ENCODE results near the gene URI1.

The URI1 gene

GRCh38 chr19:29939628-29940027 lies 2.4 kb upstream of the URI1 start:
- H3K4me3 ChIP-seq (ENCODE audit: low read depth, low read length) = no peak overlapping the region
- TF ChIP-seq, protein P1, sequence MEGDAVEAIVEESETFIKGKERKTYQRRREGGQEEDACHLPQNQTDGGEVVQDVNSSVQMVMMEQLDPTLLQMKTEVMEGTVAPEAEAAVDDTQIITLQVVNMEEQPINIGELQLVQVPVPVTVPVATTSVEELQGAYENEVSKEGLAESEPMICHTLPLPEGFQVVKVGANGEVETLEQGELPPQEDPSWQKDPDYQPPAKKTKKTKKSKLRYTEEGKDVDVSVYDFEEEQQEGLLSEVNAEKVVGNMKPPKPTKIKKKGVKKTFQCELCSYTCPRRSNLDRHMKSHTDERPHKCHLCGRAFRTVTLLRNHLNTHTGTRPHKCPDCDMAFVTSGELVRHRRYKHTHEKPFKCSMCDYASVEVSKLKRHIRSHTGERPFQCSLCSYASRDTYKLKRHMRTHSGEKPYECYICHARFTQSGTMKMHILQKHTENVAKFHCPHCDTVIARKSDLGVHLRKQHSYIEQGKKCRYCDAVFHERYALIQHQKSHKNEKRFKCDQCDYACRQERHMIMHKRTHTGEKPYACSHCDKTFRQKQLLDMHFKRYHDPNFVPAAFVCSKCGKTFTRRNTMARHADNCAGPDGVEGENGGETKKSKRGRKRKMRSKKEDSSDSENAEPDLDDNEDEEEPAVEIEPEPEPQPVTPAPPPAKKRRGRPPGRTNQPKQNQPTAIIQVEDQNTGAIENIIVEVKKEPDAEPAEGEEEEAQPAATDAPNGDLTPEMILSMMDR (IDR thresholded peaks at IDR 0.05; ENCODE audit: low read depth, low read length) = no peak
- DNase-seq (ENCODE audit: low read depth, low spot score) = no peak
- in situ Hi-C loops (cut with HindIII; ENCODE audit: low sequenced_read_pairs) = no loop called here

- TF ChIP-seq, protein P1 (IDR thresholded peaks at IDR 0.05; ENCODE audit: low read depth, low read length) = no peak
- H3K4me3 ChIP-seq (ENCODE audit: low read depth, low read length) = no peak overlapping the region
- no peak for DNase-seq (ENCODE audit: low read depth, low spot score)
- in situ Hi-C loops (cut with HindIII; ENCODE audit: low sequenced_read_pairs) = no loop called here
Measured at GRCh38 chr19:29940971-29941585, 961 bp upstream of the URI1 start.

DNA sequence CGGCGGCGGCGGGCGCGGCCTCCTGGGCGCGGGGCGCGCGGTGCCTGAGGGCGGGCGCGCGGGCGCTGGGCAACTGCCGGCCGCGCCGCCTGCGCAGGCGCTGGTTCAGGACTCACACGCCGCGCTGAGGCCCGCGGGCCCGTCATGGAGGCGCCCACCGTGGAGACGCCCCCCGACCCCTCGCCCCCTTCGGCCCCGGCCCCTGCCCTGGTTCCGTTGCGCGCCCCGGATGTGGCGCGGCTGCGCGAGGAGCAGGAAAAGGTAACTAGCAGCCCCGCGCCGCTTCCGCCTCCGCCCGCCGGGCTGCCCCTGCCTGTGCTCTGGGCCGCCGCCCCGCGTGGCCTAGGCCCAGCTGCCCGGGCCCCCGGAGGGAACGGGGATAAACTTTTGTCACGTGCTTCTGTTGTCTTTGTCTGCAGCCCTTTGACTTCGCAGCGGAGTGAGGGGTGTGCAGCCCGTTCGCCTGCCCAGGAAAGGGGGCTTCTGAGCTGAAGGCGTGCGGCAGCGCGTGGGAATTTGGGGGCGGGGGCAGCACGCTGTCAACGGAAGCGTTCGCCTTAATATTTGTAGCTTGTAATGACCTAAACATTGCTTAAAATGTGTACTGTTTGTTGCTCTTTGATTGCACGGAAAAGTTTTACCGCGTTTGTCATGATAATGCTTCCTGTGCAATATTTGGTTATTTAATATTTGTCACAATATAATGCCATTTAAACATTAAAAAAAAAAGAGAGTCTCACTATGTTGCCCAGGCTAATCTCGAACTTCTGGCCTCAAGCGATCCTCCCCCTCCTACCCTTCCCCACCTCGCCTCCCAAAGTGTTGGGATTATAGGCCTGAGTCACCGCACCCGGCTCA lies 594 bp downstream of the URI1 start:
- H3K4me3 ChIP-seq (ENCODE audit: low read depth, low read length) = peak overlapping the region; percentile 60
- TF ChIP-seq, protein P1 (IDR thresholded peaks at IDR 0.05; ENCODE audit: low read depth, low read length) = no peak
- peak; percentile 25 for DNase-seq (ENCODE audit: low read depth, low spot score)
- in situ Hi-C loops (cut with HindIII; ENCODE audit: low sequenced_read_pairs) = no loop called here

DNA sequence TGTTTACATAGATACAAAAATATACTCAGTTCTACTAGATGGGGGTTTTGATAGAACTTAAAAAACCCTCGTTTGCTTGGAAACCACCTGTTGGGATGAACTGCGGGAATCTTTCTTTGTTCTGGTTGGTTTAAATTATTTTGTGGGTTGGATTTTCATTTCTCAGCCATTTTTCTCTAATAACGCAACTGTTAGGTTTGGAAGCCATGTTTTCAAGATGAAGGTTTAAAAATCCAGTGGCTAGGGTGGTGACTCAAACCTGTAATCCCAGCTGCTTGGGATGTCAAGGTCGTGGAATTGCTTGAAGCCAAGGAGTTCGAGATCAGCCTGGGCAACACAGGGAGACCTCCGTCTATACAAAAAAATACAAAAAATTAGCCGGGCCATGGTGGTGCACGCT lies 1.6 kb downstream of the URI1 start:
- in situ Hi-C loops (cut with HindIII; ENCODE audit: low sequenced_read_pairs) = no loop called here
- no peak overlapping the region for H3K4me3 ChIP-seq (ENCODE audit: low read depth, low read length)
- DNase-seq (ENCODE audit: low read depth, low spot score) = no peak
- TF ChIP-seq, protein P1 (IDR thresholded peaks at IDR 0.05; ENCODE audit: low read depth, low read length) = no peak

GRCh38 chr19:29944390-29945012 lies 2.5 kb downstream of the URI1 start:
- DNase-seq (ENCODE audit: low read depth, low spot score) = no peak
- no peak overlapping the region for H3K4me3 ChIP-seq (ENCODE audit: low read depth, low read length)
- in situ Hi-C loops (cut with HindIII; ENCODE audit: low sequenced_read_pairs) = no loop called here
- TF ChIP-seq, protein P1 (IDR thresholded peaks at IDR 0.05; ENCODE audit: low read depth, low read length) = no peak

GRCh38 chr19:29945017-29945416 lies 3.0 kb downstream of the URI1 start:
- DNase-seq (ENCODE audit: low read depth, low spot score) = no peak
- TF ChIP-seq, protein P1 (IDR thresholded peaks at IDR 0.05; ENCODE audit: low read depth, low read length) = no peak
- H3K4me3 ChIP-seq (ENCODE audit: low read depth, low read length) = no peak overlapping the region
- in situ Hi-C loops (cut with HindIII; ENCODE audit: low sequenced_read_pairs) = no loop called here
